SW 1271 (cell line): Measurements from ENCODE around the gene THRSP.
"Not testable (repeated sequence)": the region's sequence is repeated elsewhere in the genome, so short reads cannot be mapped to it uniquely, and the experiment has no call there.

Source experiments
- DNase-seq, 2 experiments: peaks; one replicate each; lab custom pipeline; 2025; lab: John Stamatoyannopoulos, UW

THRSP gene

GRCh38 chr11:78063440-78064181, at the start of gene THRSP:
Gene THRSP (plus strand): TSS chr11:78063861. CDS start chr11:78063882, 21 bp downstream.
- no peak for DNase-seq

GRCh38 chr11:78014937-78015520, 48.6 kb upstream of the THRSP start:
- not testable (repeated sequence) for DNase-seq

DNA sequence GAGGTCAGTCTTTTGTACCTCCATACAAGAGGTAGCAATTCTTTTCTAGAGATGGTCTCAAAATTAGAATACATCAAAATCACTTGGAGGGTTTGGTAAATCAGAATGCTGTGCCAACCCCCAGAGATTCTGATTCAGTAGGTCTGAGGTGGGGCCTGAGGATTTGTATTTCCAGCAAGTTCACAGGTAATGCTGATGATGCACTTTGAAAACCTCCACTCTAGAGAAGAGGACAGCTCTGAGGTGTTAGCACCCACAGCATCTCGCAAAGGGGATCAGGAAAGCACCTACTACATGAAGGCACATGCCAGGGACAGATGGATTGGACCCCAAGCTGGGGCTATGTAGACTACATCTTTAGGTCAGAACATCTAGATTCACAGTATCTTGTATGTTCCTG, 47.8 kb upstream of the THRSP start:
- no peak for DNase-seq

GRCh38 chr11:78019808-78020207, 43.9 kb upstream of the THRSP start:
- no peak for DNase-seq

- no peak for DNase-seq
Measured at GRCh38 chr11:78020246-78020645, 43.4 kb upstream of the THRSP start.

GRCh38 chr11:78021611-78022010, 42.0 kb upstream of the THRSP start:
- no peak for DNase-seq

DNA sequence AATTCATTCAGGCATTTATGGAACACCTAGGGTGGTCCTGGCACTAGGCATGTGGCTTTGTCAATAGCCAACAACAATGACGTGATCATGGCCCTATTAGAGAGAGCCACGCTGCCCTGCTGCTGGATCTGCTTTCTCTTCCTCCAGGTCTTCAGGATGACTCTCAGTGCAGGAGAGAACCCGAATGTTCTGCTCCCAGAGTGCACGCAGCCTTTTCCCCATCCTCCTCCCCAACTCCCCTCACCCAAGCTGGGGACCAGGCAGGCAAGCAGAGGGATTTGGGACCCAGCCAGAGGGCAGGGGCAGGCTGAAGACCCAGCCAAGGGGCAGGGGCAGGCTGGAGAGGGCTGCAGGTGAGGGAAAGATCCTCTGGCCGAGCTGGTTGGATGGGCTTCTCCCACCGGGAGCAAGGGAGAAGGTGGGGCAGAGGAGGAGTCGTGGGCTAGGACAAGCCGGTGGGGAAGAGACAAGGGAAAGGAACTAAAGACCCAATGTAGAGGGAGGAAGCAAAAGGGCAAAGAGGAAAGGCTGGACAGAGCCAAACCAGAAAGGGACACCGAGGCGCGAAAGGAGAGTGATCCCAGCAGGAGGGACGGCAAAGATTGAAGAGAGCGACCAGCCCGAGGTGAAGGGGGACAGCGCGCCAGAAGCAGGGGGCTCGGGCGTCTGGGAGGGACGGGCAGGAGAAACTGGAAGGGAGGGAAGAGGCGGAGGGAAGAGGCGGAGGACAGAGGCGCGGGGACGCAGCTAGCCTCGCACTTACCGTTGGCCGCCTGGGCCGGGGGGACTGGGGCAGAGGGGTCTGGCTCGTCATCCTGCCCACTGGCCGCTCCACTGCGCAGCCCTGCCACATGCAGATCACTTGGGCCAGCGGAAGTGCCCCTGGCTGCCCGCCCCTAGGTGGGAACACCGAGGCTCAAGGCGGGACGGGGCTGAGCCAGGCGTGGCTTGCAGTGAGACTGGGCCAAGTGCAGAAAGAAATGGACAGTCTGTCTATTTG, 41.0 kb upstream of the THRSP start, which contains the start of gene KCTD14:
KCTD14 (minus strand) TSS at position 880 of the 1,000 bp plus-strand sequence; CDS start at position 853, 27 bp downstream.
- peak; percentile 7 to 58 for DNase-seq

DNA sequence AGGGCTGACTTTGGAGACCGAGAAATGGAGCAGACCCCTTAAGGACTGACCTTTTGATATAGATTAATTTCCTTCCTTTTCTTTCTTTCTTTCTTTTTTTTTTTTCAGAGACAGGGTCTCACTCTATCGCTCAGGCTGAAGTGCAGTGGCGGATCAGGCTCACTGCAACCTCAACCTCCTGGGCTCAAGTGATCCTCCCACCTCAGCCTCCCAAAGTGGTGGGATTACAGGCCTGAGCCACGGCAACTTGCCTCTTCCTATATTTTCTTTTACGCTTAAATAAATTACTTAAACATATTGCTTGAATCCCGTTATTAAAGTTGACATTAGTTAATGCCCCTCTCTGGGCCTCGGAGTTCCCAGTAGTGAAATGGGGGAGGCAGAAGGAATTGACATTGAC, 40.2 kb upstream of the THRSP start:
- no peak for DNase-seq

DNA sequence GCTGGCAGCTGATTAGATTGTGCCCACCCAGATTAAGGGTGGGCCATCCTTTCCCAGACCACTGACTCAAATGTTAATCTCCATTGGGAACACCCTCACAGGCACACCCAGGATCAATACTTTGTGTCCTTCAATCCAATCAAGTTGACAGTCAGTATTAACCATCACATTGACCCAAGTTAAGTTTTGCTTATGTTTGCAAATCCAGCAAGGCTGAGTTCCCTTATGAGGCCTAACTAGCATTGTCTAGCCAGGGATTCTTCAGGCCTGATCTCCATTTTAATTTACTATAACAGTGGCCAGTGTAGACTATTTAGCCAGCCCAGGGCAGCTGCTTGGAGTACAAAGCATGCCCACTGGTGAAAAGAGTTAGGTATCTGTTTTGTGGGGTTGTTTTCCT, 38.3 kb upstream of the THRSP start:
- no peak for DNase-seq

GRCh38 chr11:78027759-78028158, 35.9 kb upstream of the THRSP start:
- no peak for DNase-seq

GRCh38 chr11:78028423-78028822, 35.2 kb upstream of the THRSP start:
- not testable (repeated sequence) for DNase-seq

GRCh38 chr11:78030429-78031325, 33.0 kb upstream of the THRSP start:
- no peak for DNase-seq

DNA sequence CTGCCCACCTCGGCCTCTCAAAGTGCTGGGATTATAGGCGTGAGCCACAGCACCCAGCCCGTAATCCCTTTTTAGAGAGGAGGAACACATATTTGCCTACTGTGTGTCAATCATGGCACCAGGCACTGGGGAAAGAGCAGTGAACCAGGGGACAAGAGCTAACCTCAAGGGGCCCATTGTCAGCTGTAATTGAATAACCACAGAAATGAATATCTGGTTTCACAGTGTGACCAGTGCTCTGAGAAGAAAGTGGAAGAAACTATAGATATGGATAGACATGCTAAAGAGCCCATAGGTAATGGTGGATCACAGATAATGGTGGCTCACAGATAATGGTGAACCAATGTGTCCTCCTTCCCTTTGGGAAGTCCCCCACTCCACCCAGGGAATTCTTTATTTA, 32.0 kb upstream of the THRSP start:
- no peak for DNase-seq

GRCh38 chr11:78032090-78032489, 31.6 kb upstream of the THRSP start:
- no peak for DNase-seq

- no peak for DNase-seq
Measured at GRCh38 chr11:78033040-78033439, 30.6 kb upstream of the THRSP start.

- no peak for DNase-seq
Measured at GRCh38 chr11:78034623-78035022, 29.0 kb upstream of the THRSP start.

DNA sequence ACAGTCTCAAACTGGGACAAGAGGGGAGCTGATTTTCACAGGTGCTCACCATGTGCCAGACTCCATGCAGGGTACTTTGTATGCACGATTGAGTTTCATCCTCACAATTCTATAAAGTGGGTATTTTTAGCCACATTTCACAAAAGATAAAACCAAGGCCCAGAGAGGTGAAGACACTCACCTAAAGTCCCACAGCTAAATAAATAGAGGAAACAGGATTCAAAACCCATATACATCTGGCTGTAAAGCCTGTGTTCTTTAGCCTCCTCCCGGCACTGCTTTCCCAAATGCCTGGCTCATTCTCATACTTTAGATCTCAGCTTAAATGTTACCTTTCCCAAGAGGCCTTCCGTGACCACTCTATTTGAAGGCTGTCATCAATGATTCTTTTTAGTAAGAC, 27.3 kb upstream of the THRSP start:
- no peak for DNase-seq

- no peak for DNase-seq
Measured at GRCh38 chr11:78037056-78037455, 26.6 kb upstream of the THRSP start.

- DNase-seq, result no peak
Measured at GRCh38 chr11:78037825-78038620, 25.6 kb upstream of the THRSP start.

- DNase-seq, result no peak
Measured at GRCh38 chr11:78038697-78039313, 24.9 kb upstream of the THRSP start.
